Measurements from ENCODE around the gene MLANA.
A peak's percentile ranks its signal among the peaks of the same experiment; 100 is the strongest.

The MLANA gene

DNA sequence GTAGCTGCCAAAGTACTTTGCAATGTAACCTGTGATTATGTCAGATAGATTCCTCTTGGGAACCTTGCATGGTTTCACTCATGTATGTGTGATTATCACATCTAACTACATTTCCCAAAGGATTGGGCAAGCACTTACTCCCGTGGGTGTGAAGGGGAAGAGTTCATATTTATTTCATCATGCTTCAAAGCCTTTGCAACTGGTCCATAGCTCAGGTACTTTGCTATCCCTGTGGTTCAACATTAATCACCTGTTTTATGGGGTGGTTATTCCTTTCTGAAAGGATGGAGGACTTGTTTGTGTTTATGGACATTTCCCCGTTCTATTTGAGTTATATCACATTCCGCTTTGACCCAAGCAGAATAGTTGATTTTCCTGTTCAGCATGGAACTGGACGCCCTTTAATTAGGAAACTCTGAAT is 44.2 kb upstream of the MLANA start:
- TF ChIP-seq, protein P1, sequence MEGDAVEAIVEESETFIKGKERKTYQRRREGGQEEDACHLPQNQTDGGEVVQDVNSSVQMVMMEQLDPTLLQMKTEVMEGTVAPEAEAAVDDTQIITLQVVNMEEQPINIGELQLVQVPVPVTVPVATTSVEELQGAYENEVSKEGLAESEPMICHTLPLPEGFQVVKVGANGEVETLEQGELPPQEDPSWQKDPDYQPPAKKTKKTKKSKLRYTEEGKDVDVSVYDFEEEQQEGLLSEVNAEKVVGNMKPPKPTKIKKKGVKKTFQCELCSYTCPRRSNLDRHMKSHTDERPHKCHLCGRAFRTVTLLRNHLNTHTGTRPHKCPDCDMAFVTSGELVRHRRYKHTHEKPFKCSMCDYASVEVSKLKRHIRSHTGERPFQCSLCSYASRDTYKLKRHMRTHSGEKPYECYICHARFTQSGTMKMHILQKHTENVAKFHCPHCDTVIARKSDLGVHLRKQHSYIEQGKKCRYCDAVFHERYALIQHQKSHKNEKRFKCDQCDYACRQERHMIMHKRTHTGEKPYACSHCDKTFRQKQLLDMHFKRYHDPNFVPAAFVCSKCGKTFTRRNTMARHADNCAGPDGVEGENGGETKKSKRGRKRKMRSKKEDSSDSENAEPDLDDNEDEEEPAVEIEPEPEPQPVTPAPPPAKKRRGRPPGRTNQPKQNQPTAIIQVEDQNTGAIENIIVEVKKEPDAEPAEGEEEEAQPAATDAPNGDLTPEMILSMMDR (IDR thresholded peaks at IDR 0.05; ENCODE audit: control insufficient read depth, insufficient read depth, low read depth, low read length, missing control alignments), result no peak
- no peak for DNase-seq (ENCODE audit: low read depth)

DNA sequence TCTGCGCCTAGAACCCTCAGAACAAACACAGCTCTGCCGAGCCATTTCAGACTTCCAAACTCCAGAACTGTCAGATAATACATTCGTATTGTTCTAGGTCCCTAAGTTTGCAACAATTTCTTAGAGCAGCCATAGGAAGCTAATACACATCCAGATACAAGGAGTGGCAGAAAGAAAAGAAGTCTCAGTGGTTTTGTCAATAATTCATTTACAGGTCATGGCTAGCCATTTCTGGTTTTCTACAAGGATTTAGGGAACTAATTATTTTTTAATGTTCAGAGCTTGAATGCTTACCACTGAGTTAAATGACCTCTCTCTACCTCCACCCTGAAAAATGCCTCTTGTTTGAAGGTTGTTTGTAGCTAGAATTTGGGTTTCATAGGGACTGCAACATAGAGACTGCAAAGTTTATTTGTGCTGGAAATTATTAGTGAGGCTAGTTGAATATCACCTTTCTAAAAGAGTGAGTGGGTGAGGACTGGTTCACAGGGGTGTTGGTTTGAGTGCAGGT is 42.3 kb upstream of the MLANA start:
- DNase-seq (ENCODE audit: low read depth), result no peak
- H3K4me3 ChIP-seq (ENCODE audit: control insufficient read depth, low read depth, low read length), result no peak overlapping the region
- TF ChIP-seq, protein P1 (IDR thresholded peaks at IDR 0.05; ENCODE audit: control insufficient read depth, insufficient read depth, low read depth, low read length, missing control alignments), result no peak

More for the DNA sequence above, 44.2 kb upstream of the MLANA start:
- no peak overlapping the region for H3K4me3 ChIP-seq (ENCODE audit: control insufficient read depth, low read depth, low read length)

DNA sequence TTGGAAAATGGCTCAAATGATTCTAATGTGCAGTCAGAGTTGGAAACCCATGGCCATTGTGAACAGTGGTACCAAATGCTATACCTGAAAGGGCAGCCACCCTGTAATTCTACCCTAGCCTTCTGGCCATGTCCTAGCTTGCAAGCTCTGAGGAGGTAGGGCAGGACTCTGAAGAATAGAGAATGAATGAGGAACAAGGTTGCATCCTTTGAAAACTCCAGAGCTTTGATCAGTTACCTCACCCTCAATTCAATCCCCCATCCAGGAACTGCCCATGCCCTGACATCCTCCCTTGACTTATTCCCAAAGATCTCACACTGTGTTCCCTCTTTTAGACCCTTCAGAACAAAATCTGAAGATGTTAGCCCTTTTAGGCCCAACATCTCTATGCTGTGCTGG is 40.0 kb upstream of the MLANA start:
- no peak overlapping the region for H3K4me3 ChIP-seq (ENCODE audit: control insufficient read depth, low read depth, low read length)
- TF ChIP-seq, protein P1 (IDR thresholded peaks at IDR 0.05; ENCODE audit: control insufficient read depth, insufficient read depth, low read depth, low read length, missing control alignments), result no peak
- DNase-seq (ENCODE audit: low read depth), result no peak

DNA sequence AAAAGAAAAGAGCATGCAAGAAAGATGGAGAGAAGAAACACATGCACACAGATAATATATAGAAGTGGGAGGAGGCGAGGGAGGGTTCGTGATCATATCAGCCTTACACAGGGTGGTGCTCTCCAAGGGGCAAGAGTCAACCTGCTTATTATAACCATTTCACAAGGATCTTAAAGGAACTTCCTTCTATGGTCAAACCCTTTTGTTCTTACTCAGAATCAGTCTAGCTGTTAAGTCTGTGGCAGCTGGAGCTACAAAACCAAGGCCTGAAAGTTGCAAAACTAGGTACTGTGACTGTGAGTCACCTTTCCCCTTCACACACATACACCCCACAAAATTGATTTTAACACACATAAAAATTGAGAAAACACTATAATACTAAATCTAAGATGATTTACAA is 39.2 kb upstream of the MLANA start:
- peak; percentile 47 for DNase-seq (ENCODE audit: low read depth)
- H3K4me3 ChIP-seq (ENCODE audit: control insufficient read depth, low read depth, low read length), result no peak overlapping the region
- TF ChIP-seq, protein P1 (IDR thresholded peaks at IDR 0.05; ENCODE audit: control insufficient read depth, insufficient read depth, low read depth, low read length, missing control alignments), result no peak

DNA sequence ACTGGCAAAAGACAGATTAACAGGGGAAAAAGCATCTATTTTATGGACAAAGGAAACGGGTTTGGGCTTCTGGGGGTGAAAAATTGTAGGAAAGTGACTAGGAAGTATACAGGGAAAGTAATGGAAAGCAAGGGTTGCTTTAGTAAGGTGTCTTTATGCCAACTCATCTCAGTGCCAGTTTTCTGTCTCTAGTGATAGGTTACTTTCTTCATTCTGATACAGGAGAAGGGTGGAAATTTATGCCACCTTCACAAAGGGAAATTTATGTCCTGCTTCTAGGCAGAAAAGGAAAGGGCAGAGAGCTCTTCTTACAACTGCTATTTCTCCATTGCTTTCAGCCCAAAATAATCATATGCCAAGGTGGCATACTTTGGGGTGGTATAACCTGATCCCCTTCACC is 37.7 kb upstream of the MLANA start:
- no peak overlapping the region for H3K4me3 ChIP-seq (ENCODE audit: control insufficient read depth, low read depth, low read length)
- TF ChIP-seq, protein P1 (IDR thresholded peaks at IDR 0.05; ENCODE audit: control insufficient read depth, insufficient read depth, low read depth, low read length, missing control alignments), result no peak
- DNase-seq (ENCODE audit: low read depth), result no peak

DNA sequence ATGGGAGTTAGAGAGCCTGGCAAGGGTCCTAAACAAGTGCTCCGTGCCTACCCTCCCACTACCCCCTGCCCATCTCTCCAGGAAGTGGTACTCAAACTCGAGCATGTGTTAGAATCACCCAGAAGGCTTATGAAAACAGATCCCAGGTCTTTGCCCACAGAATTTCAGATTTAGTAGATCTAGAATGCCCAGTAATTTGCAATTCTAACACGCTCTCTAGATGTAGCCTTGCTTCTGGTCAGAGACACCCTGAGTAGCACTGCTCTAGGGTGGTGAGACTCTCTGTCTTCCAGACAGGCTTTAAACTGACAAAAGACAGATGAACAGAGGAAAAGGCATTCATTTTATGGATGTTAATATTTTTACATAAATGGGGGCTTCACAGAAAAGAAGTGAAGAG is 37.1 kb upstream of the MLANA start:
- TF ChIP-seq, protein P1 (IDR thresholded peaks at IDR 0.05; ENCODE audit: control insufficient read depth, insufficient read depth, low read depth, low read length, missing control alignments), result no peak
- no peak overlapping the region for H3K4me3 ChIP-seq (ENCODE audit: control insufficient read depth, low read depth, low read length)
- DNase-seq (ENCODE audit: low read depth), result no peak
